SK-MEL-5 (cell line): ENCODE results near the gene FBXL17. TPM values are rescaled to one million over a fixed set of nuclear protein-coding genes. Genes with fewer than 3 reads are reported as not detected.

Source experiments
- DNase-seq: peaks from one replicate; pipeline ENCODE4 v3.0.0-alpha.2; 2016; ENCODE audit warnings: low read depth, low spot score
- in situ Hi-C: cut with HindIII; loops from 2 replicates; pipeline ENCODE4 v1.10.0; 2016; ENCODE audit warnings: low sequenced_read_pairs, high pct_unique_total_duplicates, low pct_unique_long_range_greater_than_20kb
- total RNA-seq: library from RNA; depleted of rRNA; stranded (reverse); fragments of >200 nt; shearing (Covaris generic); gene quantifications from 2 replicates; pipeline ENCODE4 v1.2.3, GENCODE V29; 2014

FBXL17 gene
- total RNA-seq, 1 experiment from 2014 or later = 10.0 TPM

DNA sequence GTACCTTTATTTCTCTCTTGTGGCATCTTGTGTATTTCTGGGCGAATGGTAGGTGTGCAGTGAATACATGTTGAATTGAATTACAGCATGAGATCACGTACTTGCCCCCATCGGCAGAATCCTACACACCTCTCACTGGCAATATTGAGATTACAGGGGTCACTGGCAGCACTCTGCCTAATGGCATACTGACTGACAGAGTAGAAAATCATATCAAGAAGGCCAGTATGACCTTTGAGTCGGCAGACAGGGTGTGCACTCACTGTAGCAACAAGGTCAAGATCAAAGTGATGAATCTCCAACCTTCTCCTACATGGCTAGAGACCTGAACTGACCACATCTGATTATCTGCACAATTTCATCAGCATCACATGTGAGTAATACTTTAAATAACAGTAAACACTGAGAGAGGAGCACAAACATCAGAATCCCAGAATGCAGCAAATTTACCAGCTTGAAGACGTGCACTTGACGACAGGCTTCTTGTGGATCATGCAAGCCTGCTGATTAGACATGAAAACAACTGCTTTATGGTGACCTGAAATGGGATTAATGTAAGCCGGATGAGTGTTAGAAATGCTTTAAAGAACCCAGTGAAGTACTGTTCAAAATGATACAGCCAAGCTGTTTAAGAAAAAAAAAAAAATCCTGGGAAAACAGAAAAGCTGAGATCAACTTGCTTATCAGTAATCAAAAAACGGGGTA is 444.1 kb downstream of the FBXL17 start:
- DNase-seq = no peak
- in situ Hi-C loops = no loop called here

GRCh38 chr5:107937204-107937603 is 444.7 kb downstream of the FBXL17 start:
- DNase-seq = no peak
- in situ Hi-C loops = no loop called here

- in situ Hi-C loops = no loop called here
- DNase-seq = no peak
These were observed 445.4 kb downstream of the FBXL17 start for GRCh38 chr5:107936515-107936914.

GRCh38 chr5:107935645-107936044 is 446.3 kb downstream of the FBXL17 start:
- in situ Hi-C loops = no loop called here
- no peak for DNase-seq

GRCh38 chr5:107933326-107933725 is 448.6 kb downstream of the FBXL17 start:
- no peak for DNase-seq
- in situ Hi-C loops = no loop called here

- DNase-seq = no peak
- in situ Hi-C loops = no loop called here
These were observed 451.0 kb downstream of the FBXL17 start for GRCh38 chr5:107930891-107931290.

DNA sequence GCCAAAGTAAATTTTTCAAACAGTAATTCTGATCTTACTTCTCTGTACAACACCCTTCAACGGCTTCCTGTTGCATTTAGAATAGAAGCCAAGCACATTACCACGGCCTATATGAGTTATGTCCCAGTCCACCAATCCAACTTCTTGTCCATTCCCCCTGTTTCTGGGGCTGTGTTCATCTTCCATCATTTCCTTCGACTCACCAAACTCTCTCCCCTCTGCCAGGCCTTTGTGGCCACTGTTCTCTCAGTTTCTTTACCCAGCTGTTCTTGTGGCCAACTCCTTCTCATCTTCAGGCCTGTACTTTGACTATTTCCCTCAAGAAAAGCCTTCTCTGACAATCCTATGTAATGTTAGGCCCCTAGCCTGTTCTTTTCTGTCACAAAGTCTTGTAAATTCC is 451.8 kb downstream of the FBXL17 start:
- no peak for DNase-seq

DNA sequence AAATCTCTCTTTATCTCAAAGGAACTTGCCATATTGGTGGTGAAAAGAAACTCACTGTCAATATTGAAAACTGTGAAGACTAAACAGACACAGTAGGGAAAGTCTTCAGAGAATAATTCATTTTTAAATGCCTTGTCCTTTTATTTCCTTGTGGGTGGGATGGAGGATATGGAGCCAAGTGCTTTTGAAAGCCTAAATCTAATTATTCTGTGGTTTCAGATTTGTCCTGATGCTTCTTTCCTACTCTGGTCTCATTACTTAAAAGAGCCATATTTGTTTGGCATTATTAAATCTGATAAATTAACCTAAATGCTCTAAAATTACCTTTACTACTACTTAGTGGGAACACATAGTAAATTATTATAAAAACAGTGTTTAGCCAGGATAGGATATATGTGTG is 452.8 kb downstream of the FBXL17 start:
- in situ Hi-C loops = no loop called here
- no peak for DNase-seq

More for the DNA sequence above, 451.8 kb downstream of the FBXL17 start:
- in situ Hi-C loops = no loop called here

GRCh38 chr5:107926121-107926520 is 455.8 kb downstream of the FBXL17 start:
- no peak for DNase-seq
- in situ Hi-C loops = no loop called here

GRCh38 chr5:107925200-107925599 is 456.7 kb downstream of the FBXL17 start:
- DNase-seq = no peak
- in situ Hi-C loops = no loop called here

- in situ Hi-C loops = no loop called here
- no peak for DNase-seq
These were observed 461.9 kb downstream of the FBXL17 start for GRCh38 chr5:107919969-107920368.

- no peak for DNase-seq
- in situ Hi-C loops = no loop called here
These were observed 462.5 kb downstream of the FBXL17 start for GRCh38 chr5:107919361-107919760.

DNA sequence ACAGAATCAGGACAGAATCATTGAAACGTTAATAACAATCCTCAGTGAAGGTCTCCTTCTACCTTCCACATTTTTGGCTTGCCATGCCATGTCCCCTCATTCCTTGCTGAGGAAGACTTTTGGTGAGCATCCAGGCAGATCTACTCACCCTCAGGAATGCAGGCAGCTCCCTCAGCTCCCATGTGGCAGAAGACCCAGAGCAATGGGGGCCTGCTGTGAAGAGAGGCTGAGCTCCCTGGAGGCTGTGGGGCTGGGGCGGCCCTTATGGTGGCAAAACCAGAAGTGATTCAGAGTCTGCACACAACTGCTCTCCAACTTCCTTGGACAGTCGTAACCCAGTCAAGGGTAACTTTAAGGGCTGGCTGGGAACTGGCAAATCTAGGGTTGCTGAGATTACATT is 463.9 kb downstream of the FBXL17 start:
- in situ Hi-C loops = no loop called here
- no peak for DNase-seq

DNA sequence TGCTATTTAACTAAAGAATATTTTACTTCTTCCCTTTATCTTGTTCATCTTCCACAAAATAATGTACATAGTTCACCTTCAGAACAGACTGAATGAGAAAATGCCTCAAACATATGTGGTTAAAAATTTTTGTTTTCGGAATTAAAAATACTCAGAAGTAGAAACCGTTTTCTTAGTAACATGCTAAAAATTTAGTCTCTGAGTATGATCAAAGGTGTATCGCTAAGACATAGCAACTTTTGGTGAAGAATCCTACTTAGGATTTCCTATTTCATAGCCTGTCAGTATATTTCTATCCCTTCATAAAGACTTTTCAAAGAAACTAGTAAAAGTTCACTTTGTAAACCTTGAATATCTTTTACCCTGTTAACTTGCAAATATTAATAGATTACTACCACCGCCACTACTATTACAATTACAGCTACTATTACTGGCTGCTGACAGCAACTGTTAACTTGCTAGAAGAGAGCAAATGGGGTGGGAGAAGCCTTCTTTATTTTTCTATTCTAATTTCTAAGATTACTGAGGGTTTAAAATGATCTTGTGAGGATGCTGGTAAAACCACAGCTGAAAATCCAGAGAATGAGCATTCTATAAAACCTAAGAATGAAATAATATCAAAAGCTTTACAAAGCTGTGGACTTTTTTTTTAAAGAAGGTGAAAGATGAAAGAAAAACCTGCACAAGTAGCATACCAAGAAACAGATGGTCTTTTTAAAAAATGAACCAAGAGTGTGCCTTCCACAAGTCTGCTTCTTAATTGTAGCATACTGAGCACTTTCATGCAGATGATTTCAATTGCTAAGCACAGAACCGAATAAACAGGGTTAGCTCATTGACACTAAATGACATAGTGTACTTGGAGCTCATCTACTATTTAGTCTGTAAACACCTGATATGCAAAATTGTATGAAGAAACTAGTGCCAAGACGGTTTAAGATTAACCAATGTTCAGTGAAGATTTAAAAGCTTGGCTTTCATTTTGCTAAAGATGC is 464.9 kb downstream of the FBXL17 start:
- in situ Hi-C loops = no loop called here
- no peak for DNase-seq

DNA sequence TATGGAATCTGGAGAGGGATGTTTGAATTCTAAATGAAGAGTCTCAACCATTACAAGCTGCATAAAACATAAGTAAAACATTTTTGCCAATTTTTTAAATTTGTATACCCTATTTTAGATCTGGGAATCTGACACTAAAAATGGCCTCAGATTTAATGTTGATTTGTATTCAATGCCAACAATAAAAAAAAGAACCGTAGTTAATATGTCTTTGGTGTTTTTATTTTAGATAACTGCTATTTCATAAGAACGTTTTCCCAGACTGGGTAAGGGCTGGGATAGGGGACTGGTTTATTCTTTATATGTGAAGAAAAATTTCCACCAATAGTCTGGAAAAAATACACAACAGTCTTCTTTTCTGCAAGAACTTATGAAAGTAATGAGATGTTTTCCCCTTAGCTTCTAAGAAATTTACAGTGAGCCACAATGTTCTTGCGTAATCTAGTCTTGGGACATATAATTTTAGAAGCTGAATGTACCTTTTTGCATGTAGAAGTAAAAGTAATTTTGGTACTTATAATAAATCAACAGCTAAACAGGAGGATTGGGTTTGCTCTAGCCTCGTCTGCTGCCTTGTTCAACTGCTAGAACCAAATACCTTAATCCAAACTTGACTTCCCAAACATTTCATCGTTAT is 466.6 kb downstream of the FBXL17 start:
- DNase-seq = no peak
- in situ Hi-C loops = no loop called here

GRCh38 chr5:107913494-107913893 is 468.4 kb downstream of the FBXL17 start:
- no peak for DNase-seq
- in situ Hi-C loops = no loop called here

DNA sequence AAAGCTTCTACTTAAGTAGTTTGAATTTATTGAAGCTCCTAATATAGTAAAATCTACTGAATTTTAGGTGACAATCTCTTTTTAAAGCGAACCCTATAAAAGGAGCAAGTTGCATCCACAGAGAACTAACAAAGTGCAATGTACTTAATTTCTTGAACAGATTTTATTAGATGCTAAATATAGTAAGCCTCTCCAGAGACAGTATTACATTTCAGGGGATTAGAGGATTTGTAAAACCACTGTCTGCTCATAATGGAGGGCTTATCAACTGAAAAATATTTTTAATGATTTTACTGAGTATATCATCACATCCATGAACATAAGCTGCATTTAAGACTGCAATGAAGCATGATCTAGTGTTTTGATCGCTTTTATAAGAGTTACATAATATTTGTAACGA is 481.2 kb downstream of the FBXL17 start:
- in situ Hi-C loops = no loop called here
- no peak for DNase-seq

DNA sequence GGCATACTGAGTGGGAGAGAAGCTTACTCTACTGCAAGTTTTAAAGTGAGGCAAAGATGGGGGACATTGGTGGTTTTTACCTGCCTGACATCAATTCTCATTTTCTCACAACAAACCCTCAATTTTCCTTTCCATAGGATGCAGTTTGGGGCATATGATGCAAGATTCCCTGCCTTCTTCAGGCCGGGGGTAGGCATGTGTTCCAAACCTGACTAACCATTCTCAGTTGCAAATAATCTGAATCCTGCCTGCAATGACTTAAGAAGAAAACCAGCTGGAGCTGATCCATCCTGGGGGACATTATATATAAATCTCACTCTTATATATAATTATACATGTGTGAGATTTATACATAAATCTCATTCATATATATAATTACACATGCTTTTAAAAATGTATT is 487.5 kb downstream of the FBXL17 start:
- in situ Hi-C loops = no loop called here
- DNase-seq = no peak
